Measurements from ENCODE around the gene ZNF280B.
"Not testable (repeated sequence)": the region's sequence is repeated elsewhere in the genome, so short reads cannot be mapped to it uniquely, and the experiment has no call there.

Gene ZNF280B

GRCh38 chr22:22506736-22507135 lies 1.8 kb downstream of the ZNF280B start:
- DNase-seq: no peak

- DNase-seq: no peak
These were observed 10.3 kb downstream of the ZNF280B start for GRCh38 chr22:22498267-22498666.

DNA sequence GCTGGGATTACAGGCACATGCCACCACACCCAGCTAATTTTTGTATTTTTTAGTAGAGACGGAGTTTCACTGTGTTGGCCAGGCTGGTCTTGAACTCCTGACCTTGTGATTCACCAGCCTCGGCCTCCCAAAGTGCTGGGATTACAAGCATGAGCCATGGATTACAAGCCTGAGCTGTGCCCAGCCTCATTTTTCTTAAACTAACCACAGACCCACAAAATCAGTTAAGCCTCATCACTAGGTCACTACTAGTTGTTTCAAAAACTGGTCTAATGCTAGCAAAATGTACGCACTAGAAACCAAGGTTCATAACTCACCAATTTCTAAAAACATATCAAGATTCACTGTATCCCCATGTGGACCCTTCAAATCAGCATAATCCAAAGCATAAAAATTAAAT lies 17.0 kb downstream of the ZNF280B start:
- DNase-seq: not testable (repeated sequence)

- DNase-seq: no peak
These were observed 19.8 kb downstream of the ZNF280B start for GRCh38 chr22:22488736-22489135.

- DNase-seq: no peak
These were observed 20.5 kb downstream of the ZNF280B start for GRCh38 chr22:22487869-22488597.

DNA sequence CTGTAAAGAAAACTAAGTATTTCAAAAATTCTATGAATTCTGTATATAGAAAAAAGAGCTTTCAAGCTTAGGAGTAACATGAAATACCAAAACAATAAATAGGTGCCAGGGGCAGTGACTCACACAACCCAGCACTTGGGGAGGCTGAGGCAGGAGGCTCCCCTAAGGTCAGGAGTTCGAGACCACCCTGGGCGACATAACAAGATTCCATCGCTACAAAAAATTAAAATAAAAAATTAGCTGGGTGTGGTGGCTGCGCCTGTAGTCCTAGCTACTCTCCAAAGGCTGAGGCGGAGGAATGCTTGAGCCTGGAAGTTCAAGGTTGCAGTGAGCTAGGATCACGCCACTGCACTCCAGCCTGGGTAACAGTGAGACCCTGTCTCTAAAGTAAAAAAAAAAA lies 21.5 kb downstream of the ZNF280B start:
- DNase-seq: no peak

GRCh38 chr22:22486132-22486899 lies 22.2 kb downstream of the ZNF280B start:
- no peak for DNase-seq

GRCh38 chr22:22485524-22485923 lies 23.0 kb downstream of the ZNF280B start:
- no peak for DNase-seq

GRCh38 chr22:22484023-22484422 lies 24.5 kb downstream of the ZNF280B start:
- no peak for DNase-seq

DNA sequence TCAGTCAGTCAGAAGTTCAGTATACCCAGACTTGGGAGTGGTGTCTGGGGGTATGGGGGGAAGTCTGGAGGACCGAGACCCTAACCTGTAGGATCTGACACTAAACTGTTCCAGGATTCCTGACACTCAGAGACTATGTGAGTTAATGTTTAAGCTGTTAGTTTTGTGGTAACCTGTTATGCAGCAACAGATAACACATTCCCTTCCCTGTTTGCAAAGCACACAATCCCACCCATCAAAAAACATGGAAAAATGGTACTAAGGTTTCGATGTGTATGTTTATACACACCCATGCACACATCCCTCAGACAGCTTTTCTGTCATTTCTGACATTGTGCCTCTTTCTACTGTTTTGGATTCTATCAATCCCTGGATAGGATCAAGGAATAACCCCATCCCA lies 27.6 kb downstream of the ZNF280B start:
- DNase-seq: no peak

- DNase-seq: no peak
These were observed 28.5 kb downstream of the ZNF280B start for GRCh38 chr22:22479999-22480532.

GRCh38 chr22:22479116-22479515 lies 29.4 kb downstream of the ZNF280B start:
- no peak for DNase-seq

- no peak for DNase-seq
These were observed 30.1 kb downstream of the ZNF280B start for GRCh38 chr22:22478470-22478869.

DNA sequence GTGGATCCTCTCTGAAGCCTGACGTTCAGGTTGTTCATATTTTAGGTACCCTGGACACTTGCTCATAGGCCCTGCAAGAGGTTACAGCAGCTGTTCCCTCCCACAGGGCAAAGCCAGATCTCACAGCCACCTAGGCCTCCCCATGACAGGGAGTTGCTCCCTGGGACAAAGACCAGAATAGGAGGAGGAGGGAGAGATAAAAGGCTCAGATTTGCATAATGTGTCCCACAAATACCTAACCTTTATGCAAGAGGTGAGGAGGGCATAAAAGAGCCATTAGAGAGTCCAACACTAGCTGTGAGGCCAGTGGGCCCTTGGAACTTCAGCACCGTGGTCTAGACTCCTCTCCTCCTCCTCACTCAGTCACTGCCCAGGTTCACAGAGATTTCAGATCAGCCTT lies 33.8 kb downstream of the ZNF280B start:
- DNase-seq: no peak

DNA sequence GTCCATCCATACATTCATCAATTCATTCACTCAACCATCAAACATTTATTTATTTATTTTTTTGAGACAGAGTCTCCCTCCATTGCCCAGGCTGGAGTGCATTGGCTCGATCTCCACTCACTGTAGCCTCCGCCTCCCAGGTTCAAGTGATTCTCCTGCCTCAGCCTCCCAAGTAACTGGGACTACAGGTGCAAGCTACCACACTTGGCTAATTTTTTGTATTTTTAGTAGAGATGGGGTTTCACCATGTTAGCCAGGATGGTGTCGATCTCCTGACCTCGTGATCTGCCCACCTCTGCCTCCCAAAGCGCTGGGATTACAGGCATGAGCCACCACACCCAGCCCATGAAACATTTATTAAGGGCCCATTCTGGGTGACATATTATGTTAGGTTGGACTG lies 37.4 kb downstream of the ZNF280B start:
- DNase-seq: not testable (repeated sequence)

DNA sequence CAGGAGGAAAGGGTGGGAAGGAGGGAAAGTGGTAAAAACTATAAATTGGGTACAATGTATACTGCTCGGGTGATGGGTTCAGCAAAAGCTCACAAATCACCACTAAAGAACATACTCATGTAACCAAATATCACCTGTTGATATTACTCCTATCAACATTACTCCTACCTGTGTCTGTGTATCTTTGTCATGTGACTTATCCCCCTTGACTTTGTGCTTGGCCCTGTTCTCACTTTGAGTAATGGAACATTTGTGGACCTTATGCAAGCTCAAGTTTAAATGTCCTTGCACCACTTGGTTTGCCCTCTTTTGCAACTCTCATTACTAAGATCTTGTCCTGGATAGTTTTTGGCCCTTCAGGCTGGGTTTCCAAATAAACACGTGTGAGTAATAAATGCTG lies 39.0 kb downstream of the ZNF280B start:
- no peak for DNase-seq

GRCh38 chr22:22468794-22469469 lies 39.6 kb downstream of the ZNF280B start:
- DNase-seq: not testable (repeated sequence)

- DNase-seq: no peak
These were observed 41.4 kb downstream of the ZNF280B start for GRCh38 chr22:22467112-22467511.

- DNase-seq: no peak
These were observed 42.8 kb downstream of the ZNF280B start for GRCh38 chr22:22465782-22466181.

GRCh38 chr22:22465094-22465602 lies 43.4 kb downstream of the ZNF280B start:
- DNase-seq: no peak

DNA sequence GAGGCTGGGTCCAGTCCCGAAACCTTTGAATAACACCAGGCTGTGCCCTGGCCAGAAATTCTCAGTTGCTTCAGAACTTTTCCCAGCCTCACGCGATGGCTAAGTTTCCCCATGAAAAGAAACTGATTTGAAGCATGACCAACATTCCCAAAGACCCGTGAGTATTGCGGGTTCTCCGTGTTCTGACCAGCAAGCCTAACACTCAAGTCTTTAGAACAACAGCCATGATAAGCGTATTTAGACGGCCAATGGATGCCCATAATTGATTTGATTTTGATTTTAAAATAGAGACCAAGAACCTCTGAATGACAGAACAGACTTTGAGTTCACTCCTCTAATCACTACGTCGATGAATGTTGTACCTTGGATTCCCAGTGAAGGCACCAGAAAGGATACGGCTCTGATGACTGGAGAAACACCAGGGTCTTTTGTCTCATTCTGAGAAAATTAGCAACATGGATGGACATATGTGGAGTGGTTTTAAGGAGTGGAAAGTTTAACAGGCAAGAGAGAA lies 43.9 kb downstream of the ZNF280B start:
- no peak for DNase-seq

GRCh38 chr22:22463855-22464540 lies 44.5 kb downstream of the ZNF280B start:
- DNase-seq: peak; percentile 4
